ENCODE data around the gene TAL1.
"Not testable (repeated sequence)": the region's sequence is repeated elsewhere in the genome, so short reads cannot be mapped to it uniquely, and the experiment has no call there.

TAL1 gene

GRCh38 chr1:47210666-47211065 is 21.4 kb downstream of the TAL1 start:
- DNase-seq, result no peak

GRCh38 chr1:47209725-47210325 is 22.2 kb downstream of the TAL1 start:
- DNase-seq, result no peak

DNA sequence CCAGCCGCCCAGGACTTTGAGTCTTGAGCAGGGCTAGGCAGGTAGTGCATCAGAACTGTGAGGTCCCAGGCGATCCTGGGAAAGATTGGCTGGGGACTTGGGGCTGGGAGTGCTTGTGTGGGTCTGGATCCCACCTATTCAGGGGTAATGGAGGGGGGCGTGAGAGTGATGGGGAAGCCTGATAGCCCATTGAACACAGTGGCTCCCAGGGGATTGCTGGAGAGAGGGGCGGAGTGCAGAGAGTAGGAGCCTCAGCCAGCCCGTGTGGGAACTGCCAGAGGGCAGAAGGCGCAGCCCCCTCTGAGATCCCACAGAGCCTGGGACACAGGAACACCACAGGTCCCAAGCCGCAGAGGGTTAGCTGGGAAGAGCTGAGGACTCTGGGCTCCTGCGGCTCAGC is 22.9 kb downstream of the TAL1 start:
- no peak for DNase-seq

- no peak for DNase-seq
Measured at GRCh38 chr1:47208374-47208850, 23.6 kb downstream of the TAL1 start.

GRCh38 chr1:47207803-47208373 is 24.1 kb downstream of the TAL1 start:
- DNase-seq, result no peak

- DNase-seq, result no peak
Measured at GRCh38 chr1:47205918-47206317, 26.1 kb downstream of the TAL1 start.

DNA sequence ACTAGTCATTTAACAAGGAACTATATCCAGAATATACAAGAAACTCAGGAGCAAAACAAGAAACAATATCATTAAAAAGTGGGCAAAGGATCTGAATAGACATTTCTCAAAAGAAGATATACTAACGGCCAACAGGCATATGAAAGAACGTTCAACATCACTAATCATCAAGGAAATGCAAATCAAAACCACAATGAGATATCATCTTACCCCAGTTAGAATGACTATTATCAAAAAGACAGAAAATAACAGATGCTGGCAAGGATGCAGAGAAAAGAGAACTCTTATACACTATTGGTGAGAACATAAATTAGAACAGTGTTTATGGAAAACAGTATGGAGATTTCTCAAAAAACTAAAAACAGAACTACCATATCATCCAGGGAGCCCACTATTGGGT is 28.5 kb downstream of the TAL1 start:
- DNase-seq, result not testable (repeated sequence)

- DNase-seq, result no peak
Measured at GRCh38 chr1:47201179-47201578, 30.8 kb downstream of the TAL1 start.

DNA sequence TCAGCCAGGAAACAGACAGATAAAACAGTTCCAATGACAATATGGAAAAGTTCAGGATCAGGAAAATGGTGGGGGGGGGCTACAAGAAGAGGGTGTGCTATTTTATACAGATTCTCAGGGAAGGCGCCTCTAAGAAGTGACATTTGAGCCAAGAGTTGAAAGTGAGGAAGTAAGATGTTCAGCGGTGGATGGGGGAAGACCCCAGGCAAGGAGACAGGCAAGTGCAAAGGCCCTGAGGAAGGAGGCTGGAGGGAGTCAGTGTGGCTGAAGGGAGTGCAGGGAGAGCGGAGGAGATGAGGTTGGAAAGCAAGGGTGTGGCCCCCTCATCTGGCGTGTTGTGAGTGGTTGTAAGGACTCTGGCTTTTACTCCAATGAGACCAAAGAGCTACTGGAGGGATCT is 33.8 kb downstream of the TAL1 start:
- DNase-seq, result no peak

GRCh38 chr1:47196622-47197021 is 35.4 kb downstream of the TAL1 start:
- no peak for DNase-seq

- not testable (repeated sequence) for DNase-seq
Measured at GRCh38 chr1:47195981-47196380, 36.0 kb downstream of the TAL1 start.

GRCh38 chr1:47194311-47194710 is 37.7 kb downstream of the TAL1 start:
- no peak for DNase-seq

- DNase-seq, result not testable (repeated sequence)
Measured at GRCh38 chr1:47193496-47193895, 38.5 kb downstream of the TAL1 start.

- peak; percentile 49 for DNase-seq
Measured at GRCh38 chr1:47192458-47193384, 39.3 kb downstream of the TAL1 start.

DNA sequence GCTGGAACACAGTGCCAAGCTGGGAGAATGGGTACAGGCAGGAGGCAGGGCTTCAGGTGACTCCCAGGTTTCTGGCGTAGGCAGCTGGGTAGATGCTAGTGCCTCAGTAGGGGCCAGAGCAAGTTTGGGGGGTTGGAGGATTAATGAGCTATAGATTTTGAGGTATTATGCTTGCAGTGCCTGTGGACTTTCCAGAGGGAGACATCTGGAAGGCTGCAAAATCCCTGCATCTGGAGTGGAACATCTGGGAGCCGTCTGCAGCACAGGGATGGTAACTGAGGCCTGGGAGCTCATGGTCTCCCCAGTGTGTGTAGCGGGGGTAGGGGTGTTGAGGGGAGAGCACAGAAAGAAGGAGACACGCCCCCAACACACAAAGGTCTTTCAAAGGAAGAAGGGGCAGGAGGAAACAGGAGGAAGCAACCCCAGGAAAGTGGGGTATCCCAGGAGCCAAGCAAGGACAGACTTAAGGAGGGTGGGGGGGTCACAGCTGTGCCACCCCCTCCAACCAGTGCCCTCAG is 40.0 kb downstream of the TAL1 start:
- DNase-seq, result no peak

DNA sequence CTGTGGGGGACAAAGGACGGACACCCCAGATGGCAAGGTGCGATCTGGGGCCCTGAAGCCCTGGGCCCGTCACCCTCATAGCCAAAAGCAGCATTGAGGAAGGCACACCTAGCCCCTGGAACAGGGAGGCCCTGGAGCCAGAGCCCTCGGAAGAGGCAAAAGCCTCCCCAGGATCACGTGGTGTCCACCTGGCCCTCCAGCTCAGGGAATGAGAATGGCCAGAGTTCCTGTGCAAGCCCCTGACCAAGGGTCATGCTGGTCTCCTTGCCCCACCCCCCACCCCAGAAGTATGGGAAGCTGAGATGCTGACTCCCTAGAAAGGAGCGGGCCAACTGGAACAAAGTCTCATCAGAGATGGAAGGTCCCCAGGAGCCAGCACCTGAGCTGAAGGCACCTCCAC is 41.2 kb downstream of the TAL1 start:
- DNase-seq, result no peak

DNA sequence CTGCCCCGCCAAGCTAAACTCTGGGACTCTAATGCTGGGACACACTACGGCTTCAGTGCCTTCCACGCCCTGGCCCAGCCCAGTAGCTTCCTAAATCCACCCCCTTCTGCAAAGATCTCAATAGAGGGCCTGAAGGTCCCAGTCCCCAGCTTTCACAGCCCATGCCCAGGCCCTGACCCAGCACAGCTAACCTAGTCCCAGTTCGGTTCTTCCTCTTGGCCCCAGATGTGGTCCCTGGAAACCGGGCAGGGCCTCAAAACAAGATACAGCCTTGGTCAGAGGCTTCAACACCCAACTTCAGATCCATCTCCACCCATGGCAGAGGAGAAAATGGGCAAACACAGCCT is 41.5 kb downstream of the TAL1 start:
- no peak for DNase-seq

GRCh38 chr1:47189844-47190508 is 42.0 kb downstream of the TAL1 start, which contains the start of gene PDZK1IP1:
Gene PDZK1IP1, minus strand, starts transcription at chr1:47190036. Its CDS starts 104 bp downstream, at chr1:47189932.
- DNase-seq, result no peak

- no peak for DNase-seq
Measured at GRCh38 chr1:47188791-47189785, 42.9 kb downstream of the TAL1 start.

DNA sequence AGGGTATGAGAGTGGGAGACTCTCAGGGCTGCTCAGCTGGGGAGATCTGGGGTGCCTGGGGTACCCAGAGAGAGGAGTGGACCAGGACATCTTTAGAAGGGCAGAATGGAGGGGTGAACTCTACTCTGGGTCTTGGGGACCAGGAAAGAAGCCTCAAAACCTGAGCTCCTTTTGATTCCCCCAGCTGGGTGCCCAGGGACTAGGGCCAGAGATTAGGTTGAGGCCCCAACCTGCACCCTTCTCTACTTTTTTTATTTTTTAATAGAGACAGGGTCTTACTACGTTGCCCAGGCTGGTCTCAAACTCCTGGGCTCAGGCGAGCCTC is 44.1 kb downstream of the TAL1 start:
- DNase-seq, result no peak

- DNase-seq, result no peak
Measured at GRCh38 chr1:47187231-47187925, 44.6 kb downstream of the TAL1 start.

Measured in CD4-positive, alpha-beta T cell treated with Interferon gamma for 1 hour (primary cell).